ENCODE data around the gene ZMYND8. TPM values are rescaled to one million over a fixed set of nuclear protein-coding genes. Genes with fewer than 3 reads are reported as not detected.
A peak's percentile ranks its signal among the peaks of the same experiment; 100 is the strongest.
"Not testable (repeated sequence)": the region's sequence is repeated elsewhere in the genome, so short reads cannot be mapped to it uniquely, and the experiment has no call there.

Gene ZMYND8
- total RNA-seq, 2 experiments from 2014 or later = 28.8 to 29.8 TPM

- peaks cover 30% of the 10 kb centered on the region for H3K36me3 Mint-ChIP-seq
- H3K4me3 Mint-ChIP-seq = peak overlapping the region; percentile 66
- H3K27ac Mint-ChIP-seq = peak overlapping the region; percentile 91
- peak; percentile 70 for DNase-seq
- no peaks in the 10 kb centered on the region for H3K9me3 Mint-ChIP-seq
- no peaks in the 10 kb centered on the region for H3K27me3 Mint-ChIP-seq
- H3K4me1 Mint-ChIP-seq = peaks cover 60% of the 10 kb centered on the region
These were observed 39.2 kb downstream of the ZMYND8 start for GRCh38 chr20:47317127-47317895.

GRCh38 chr20:47316776-47317126, 39.7 kb downstream of the ZMYND8 start:
- no peaks in the 10 kb centered on the region for H3K9me3 Mint-ChIP-seq

DNA sequence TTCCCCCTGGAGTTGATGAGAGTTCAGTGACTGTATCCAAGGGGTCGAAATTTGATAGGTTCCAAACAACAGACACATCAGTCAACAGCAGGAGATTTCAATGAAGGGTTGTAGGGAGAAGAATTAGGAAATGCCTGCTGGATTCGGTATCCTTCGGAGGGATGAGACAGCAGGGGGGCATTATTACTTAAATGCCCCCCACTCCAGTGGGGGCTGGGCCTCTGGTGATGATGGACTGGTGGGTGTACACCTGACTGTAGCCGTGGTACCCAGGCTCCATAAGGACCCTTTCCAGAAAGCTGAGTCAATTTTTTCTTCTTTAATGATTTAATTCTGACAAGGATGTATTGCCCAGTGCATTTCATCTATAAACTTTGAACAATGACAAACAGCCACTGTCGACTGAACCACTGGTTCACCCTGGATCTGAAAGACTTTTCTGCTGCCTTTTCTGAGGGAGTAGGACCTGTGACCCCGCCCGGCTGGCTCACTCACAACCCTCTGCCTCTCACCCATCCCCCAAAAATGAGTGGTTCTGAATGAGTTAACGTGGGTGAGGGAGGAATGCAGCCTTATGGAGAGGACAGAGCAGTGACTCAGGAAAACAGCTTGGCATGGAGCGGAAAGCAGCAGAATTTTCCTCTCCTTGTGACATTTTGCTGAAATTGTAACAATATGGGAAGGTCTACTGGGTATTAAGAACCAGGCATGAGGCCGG, 41.0 kb downstream of the ZMYND8 start:
- no peak for DNase-seq
- H3K27ac Mint-ChIP-seq = peak overlapping the region; percentile 26
- no peaks in the 10 kb centered on the region for H3K27me3 Mint-ChIP-seq
- H3K9me3 Mint-ChIP-seq = no peaks in the 10 kb centered on the region
- peaks cover 30% of the 10 kb centered on the region for H3K36me3 Mint-ChIP-seq
- no peak overlapping the region for H3K4me3 Mint-ChIP-seq
- H3K4me1 Mint-ChIP-seq = peaks cover 56% of the 10 kb centered on the region

More at GRCh38 chr20:47316776-47317126, 39.7 kb downstream of the ZMYND8 start:
- Mint-ChIP-seq H3K27me3 (no peaks in the 10 kb centered on the region), H3K36me3 (peaks cover 30% of the 10 kb centered on the region), H3K4me3 (peak overlapping the region; percentile 8), H3K4me1 (peaks cover 61% of the 10 kb centered on the region), H3K27ac (peak overlapping the region; percentile 91)
- no peak for DNase-seq

GRCh38 chr20:47314647-47315338, 41.7 kb downstream of the ZMYND8 start:
- no peak overlapping the region for H3K27ac Mint-ChIP-seq
- H3K4me3 Mint-ChIP-seq = no peak overlapping the region
- H3K36me3 Mint-ChIP-seq = peaks cover 30% of the 10 kb centered on the region
- no peaks in the 10 kb centered on the region for H3K9me3 Mint-ChIP-seq
- no peak for DNase-seq
- peaks cover 52% of the 10 kb centered on the region for H3K4me1 Mint-ChIP-seq
- no peaks in the 10 kb centered on the region for H3K27me3 Mint-ChIP-seq

DNA sequence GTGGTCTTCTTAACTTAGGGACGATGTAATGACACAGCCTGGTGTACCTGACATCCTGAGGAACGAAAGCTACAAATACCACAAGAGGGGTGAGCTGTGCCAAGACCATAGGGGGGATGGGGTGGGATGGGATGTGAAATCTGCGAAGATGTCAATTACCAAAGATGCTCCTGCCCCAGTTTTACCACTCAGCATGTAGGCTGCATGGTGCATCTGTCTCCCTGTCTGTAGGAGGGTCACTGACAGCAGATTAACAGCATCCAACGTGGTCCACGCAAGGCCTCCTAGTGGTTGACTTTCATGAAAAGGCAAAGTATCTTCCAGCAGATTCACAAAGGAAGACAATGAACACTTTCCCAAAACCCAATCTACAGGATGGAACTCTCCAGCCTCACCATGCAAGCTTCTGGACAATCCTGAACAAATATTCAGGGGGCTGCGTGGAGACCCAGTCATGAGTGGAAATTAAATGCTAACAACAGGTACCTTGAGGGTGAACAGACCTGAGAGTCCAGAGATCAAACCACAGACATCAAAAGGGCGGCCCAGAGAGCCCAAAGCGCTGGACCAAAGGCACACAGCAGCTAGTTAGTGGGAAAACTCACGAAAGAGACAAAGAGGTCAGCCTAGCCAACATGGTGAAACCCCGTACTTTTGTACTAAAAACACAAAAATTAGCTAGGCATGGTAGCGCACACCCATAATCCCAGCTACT, 44.4 kb downstream of the ZMYND8 start:
- H3K36me3 Mint-ChIP-seq = peaks cover 20% of the 10 kb centered on the region
- peak overlapping the region; percentile 25 for H3K27ac Mint-ChIP-seq
- H3K27me3 Mint-ChIP-seq = no peaks in the 10 kb centered on the region
- H3K9me3 Mint-ChIP-seq = no peaks in the 10 kb centered on the region
- H3K4me1 Mint-ChIP-seq = peaks cover 27% of the 10 kb centered on the region
- no peak for DNase-seq
- H3K4me3 Mint-ChIP-seq = no peak overlapping the region

DNA sequence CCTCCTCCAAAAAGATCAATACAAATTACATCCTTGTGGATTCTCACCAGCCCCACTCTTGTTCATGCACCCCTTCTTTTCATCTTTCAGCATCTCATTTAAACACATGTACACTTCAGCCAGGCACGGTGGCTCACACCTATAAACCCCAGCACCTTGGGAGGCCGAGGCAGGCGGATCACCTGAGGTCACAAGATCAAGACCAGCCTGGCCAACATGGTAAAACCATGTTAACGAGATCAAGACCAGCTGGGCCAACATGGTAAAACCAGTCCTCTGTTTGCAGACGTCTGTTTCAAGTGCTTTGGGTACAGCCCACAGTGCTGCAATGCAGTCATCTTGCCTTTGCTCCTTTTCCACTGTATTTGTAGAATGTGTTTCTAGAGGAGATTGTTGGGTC, 45.3 kb downstream of the ZMYND8 start:
- no peaks in the 10 kb centered on the region for H3K9me3 Mint-ChIP-seq
- no peaks in the 10 kb centered on the region for H3K27me3 Mint-ChIP-seq
- H3K4me3 Mint-ChIP-seq = no peak overlapping the region
- no peak overlapping the region for H3K27ac Mint-ChIP-seq
- H3K4me1 Mint-ChIP-seq = peaks cover 26% of the 10 kb centered on the region
- H3K36me3 Mint-ChIP-seq = peaks cover 20% of the 10 kb centered on the region
- no peak for DNase-seq

DNA sequence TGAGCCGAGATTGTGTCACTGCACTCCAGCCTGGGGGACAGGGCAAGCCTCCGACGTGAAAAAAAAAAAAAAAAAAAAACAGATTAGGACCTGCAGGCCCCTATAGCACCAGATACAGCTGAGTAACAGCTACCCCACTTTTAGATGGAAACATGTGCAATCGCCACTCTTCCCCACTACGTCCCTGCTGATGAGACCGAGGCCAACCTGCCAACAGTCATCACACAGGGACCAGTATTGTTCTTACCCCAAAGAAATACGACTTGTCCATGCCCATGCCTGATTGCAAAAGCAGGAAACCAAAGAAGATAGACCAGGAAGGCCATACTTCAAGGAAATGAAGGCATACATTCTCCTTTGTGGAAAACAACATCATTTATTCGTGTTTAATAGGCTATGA, 45.8 kb downstream of the ZMYND8 start:
- DNase-seq = no peak
- Mint-ChIP-seq H3K27ac (no peak overlapping the region), H3K4me3 (no peak overlapping the region), H3K36me3 (peaks cover 19% of the 10 kb centered on the region), H3K4me1 (peaks cover 25% of the 10 kb centered on the region), H3K9me3 (no peaks in the 10 kb centered on the region), H3K27me3 (no peaks in the 10 kb centered on the region)

GRCh38 chr20:47309806-47310426, 46.6 kb downstream of the ZMYND8 start:
- H3K4me1 Mint-ChIP-seq = peaks cover 24% of the 10 kb centered on the region
- H3K36me3 Mint-ChIP-seq = peaks cover 15% of the 10 kb centered on the region
- peak overlapping the region; percentile 54 for H3K27ac Mint-ChIP-seq
- no peak overlapping the region for H3K4me3 Mint-ChIP-seq
- H3K9me3 Mint-ChIP-seq = no peaks in the 10 kb centered on the region
- DNase-seq = no peak
- H3K27me3 Mint-ChIP-seq = no peaks in the 10 kb centered on the region

DNA sequence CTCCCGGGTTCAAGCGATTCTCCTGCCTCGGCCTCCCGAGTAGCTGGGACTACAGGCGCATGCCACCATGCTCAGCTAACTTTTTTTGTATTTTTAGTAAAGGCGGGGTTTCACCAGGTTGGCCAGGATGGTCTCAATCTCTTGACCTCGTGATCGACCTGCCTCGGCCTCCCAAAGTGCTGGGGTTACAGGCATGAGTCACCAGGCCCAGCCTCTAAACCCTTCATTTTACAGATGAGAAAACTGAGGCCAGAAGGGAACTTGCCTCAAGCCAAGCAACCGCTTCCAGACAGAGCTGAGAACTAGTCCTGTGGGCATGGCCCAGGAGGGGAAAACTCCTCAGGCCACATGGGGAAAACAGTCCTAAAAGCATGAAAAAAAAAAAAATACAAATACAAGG, 47.1 kb downstream of the ZMYND8 start:
- no peak for DNase-seq
- Mint-ChIP-seq H3K27me3 (no peaks in the 10 kb centered on the region), H3K4me3 (no peak overlapping the region), H3K9me3 (no peaks in the 10 kb centered on the region), H3K36me3 (peaks cover 15% of the 10 kb centered on the region), H3K4me1 (peaks cover 27% of the 10 kb centered on the region), H3K27ac (peak overlapping the region; percentile 48)

DNA sequence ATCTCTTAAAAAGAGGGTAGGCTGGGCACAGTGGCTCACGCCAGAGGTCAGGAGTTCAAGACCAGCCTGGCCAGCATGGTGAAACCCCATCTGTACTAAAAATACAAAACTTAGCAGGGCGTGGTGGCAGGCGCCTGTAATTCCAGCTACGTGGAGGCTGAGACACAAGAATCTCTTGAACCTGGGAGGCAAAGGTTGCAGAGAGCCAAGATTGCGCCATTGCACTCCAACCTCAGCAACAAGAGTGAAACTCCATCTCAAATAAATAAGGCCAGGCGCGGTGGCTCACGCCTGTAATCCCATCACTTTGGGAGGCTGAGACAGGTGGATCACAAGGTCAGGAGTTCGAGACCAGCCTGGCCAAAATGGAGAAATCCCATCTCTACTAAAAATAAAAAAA, 48.9 kb downstream of the ZMYND8 start:
- not testable (repeated sequence) for H3K9me3 Mint-ChIP-seq, H3K27me3 Mint-ChIP-seq, H3K27ac Mint-ChIP-seq, H3K4me3 Mint-ChIP-seq, DNase-seq
- peaks cover 33% of the 10 kb centered on the region for H3K4me1 Mint-ChIP-seq
- peaks cover 14% of the 10 kb centered on the region for H3K36me3 Mint-ChIP-seq

DNA sequence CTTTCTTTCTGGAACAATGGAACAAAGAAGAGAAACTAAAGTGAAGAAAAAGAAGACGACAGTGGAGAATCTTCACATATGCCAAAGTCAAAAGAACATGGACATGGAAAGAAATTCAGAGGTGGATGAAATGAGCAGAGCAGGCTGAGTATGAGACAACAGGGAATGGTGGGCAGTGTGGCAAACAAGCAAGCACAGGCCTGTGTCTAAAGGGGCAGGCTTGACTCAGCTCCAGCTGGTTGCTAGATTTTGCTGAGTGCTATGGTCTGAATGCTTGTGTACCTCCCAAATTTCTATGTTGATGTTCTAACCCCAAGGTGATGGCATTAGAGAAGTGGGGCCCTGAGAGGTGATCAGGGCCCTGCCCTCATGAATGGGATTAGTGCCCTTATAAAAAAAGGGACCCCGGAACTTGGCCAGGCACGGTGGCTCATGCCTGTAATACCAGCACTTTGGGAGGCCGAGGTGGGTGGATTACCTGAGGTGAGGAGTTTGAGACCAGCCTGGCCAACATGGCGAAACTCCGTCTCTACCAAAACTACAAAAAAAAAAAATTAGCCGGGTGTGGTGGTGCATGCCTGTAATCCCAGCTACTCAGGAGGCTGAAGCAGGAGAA, 49.6 kb downstream of the ZMYND8 start:
- Mint-ChIP-seq H3K27ac (peak overlapping the region; percentile 54), H3K9me3 (no peaks in the 10 kb centered on the region), H3K4me3 (no peak overlapping the region), H3K4me1 (peaks cover 32% of the 10 kb centered on the region), H3K36me3 (peaks cover 20% of the 10 kb centered on the region), H3K27me3 (no peaks in the 10 kb centered on the region)
- no peak for DNase-seq

DNA sequence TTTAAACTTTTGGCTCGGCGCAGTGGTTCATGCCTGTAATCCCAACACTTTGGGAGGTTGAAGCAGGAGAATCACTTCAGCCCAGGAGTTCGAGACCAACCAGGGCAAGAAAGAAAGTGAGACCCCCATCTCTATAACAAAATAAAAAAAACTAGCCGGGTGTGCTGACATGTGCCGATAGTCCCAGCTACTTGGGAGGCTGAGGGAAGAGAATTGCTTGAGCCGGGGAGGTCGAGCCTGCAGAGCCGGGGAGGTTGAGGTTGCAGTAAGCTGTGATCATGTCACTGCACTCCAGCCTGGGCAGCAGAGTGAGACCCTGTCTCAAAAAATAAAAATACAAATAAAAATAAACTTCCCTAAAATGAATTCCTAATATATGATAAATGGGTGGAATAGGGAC, 50.4 kb downstream of the ZMYND8 start:
- Mint-ChIP-seq H3K27me3 (no peaks in the 10 kb centered on the region), H3K4me3 (no peak overlapping the region), H3K27ac (peak overlapping the region; percentile 52), H3K4me1 (peaks cover 32% of the 10 kb centered on the region), H3K9me3 (no peaks in the 10 kb centered on the region), H3K36me3 (peaks cover 24% of the 10 kb centered on the region)
- DNase-seq = no peak

DNA sequence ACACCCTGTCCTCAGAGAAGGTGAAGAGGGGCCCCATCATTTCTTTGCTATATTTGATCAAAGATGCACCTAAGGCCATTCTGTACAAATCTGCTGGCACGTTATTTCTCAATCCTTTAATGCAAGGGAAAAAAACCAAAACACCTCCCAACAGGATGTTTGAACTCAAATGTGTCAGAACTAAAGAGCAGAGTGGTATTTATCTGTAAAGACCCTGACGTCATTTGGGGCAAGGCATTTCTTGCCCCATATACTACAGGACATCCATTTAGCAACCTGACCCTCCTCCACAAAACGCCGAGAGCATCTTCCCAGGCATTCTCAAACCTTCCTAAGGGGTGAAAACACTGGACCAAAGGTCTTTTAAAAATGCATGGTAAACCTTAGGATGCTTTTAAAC, 50.8 kb downstream of the ZMYND8 start:
- Mint-ChIP-seq H3K4me1 (peaks cover 28% of the 10 kb centered on the region), H3K27me3 (no peaks in the 10 kb centered on the region), H3K27ac (peak overlapping the region; percentile 52), H3K9me3 (no peaks in the 10 kb centered on the region), H3K36me3 (peaks cover 24% of the 10 kb centered on the region), H3K4me3 (no peak overlapping the region)
- no peak for DNase-seq

DNA sequence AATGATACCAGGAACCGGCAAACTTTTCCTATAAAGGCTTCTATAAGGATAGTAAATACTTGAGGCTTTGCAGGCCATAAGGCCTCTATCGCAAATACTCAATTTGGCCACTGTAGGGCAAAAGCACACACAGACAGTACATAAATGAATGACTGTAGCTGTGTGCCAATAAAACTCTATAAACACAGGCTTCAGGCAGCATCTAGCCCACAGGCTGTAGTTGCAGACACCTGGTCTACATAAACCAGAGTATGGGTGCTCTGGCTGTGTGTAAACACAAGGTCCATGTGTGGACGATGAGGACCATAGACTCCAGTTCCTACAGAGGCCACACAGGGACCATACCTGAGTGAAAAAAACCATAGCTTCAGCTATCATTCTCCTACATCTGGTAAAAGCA, 52.2 kb downstream of the ZMYND8 start:
- H3K4me3 Mint-ChIP-seq = no peak overlapping the region
- H3K4me1 Mint-ChIP-seq = peaks cover 32% of the 10 kb centered on the region
- peaks cover 29% of the 10 kb centered on the region for H3K36me3 Mint-ChIP-seq
- no peaks in the 10 kb centered on the region for H3K27me3 Mint-ChIP-seq
- no peak for DNase-seq
- H3K9me3 Mint-ChIP-seq = no peaks in the 10 kb centered on the region
- no peak overlapping the region for H3K27ac Mint-ChIP-seq

Measured in activated naive CD8-positive, alpha-beta T cell treated with anti-CD3 and anti-CD28 coated beads for 36 hours (primary cell).